H54 (cell line): Measurements from ENCODE around the gene OR4F15.

ENCODE experiments used
- DNase-seq: peaks from one replicate; pipeline ENCODE4 v3.0.0; 2011; ENCODE audit warnings: low spot score, mixed read lengths; ENCODE audit not compliant: insufficient read length
- FAIRE-seq: peaks from 3 replicates; lab custom pipeline; 2011; peaks lifted over from hg19 to GRCh38; lab: Jason Lieb, UNC
- POLR2A ChIP-seq: IDR thresholded peaks from 2 replicates; pipeline ENCODE4 v1.6.1; 2011; ENCODE audit warnings: low read depth, mild to moderate bottlenecking, low read length

The OR4F15 gene

GRCh38 chr15:101827257-101827656 is 15.3 kb downstream of the OR4F15 start:
- DNase-seq, result no peak
- no peak for FAIRE-seq
- TF ChIP-seq POLR2A, result no peak

GRCh38 chr15:101828774-101829173 is 16.8 kb downstream of the OR4F15 start:
- FAIRE-seq (no peak), DNase-seq (no peak)
- TF ChIP-seq POLR2A, result no peak

GRCh38 chr15:101841656-101842055 is 29.7 kb downstream of the OR4F15 start:
- FAIRE-seq (no peak), DNase-seq (no peak)
- no peak for TF ChIP-seq POLR2A

- TF ChIP-seq POLR2A, result no peak
- DNase-seq (no peak), FAIRE-seq (no peak)
These were observed 32.9 kb downstream of the OR4F15 start for GRCh38 chr15:101844916-101845315.

- no peak for TF ChIP-seq POLR2A
- DNase-seq (no peak), FAIRE-seq (no peak)
These were observed 40.4 kb downstream of the OR4F15 start for GRCh38 chr15:101852356-101852755.
